ENCODE measurements around the gene CFAP46.
A peak's percentile ranks its signal among the peaks of the same experiment; 100 is the strongest.

CFAP46 gene

GRCh38 chr10:132836832-132837540, 105.4 kb downstream of the CFAP46 start:
- H3K4me3 ChIP-seq (replicated peaks; ENCODE audit: low read depth, low read length), result no peak overlapping the region
- peak; percentile 76 for TF ChIP-seq CTCF (IDR thresholded peaks at IDR 0.05; ENCODE audit: low read length, missing control alignments)
- peak; percentile 37 for DNase-seq (ENCODE audit: low read depth)

- DNase-seq (ENCODE audit: low read depth), result no peak
- TF ChIP-seq CTCF (IDR thresholded peaks at IDR 0.05; ENCODE audit: low read length, missing control alignments), result no peak
These were observed 106.0 kb downstream of the CFAP46 start for GRCh38 chr10:132836248-132836831.

GRCh38 chr10:132835848-132836233, 106.5 kb downstream of the CFAP46 start:
- no peak for TF ChIP-seq CTCF (IDR thresholded peaks at IDR 0.05; ENCODE audit: low read length, missing control alignments)
- no peak for DNase-seq (ENCODE audit: low read depth)
- no peak overlapping the region for H3K4me3 ChIP-seq (replicated peaks; ENCODE audit: low read depth, low read length)

More at GRCh38 chr10:132836248-132836831, 106.0 kb downstream of the CFAP46 start:
- H3K4me3 ChIP-seq (replicated peaks; ENCODE audit: low read depth, low read length), result no peak overlapping the region

GRCh38 chr10:132834891-132835847, 107.2 kb downstream of the CFAP46 start:
- H3K4me3 ChIP-seq (replicated peaks; ENCODE audit: low read depth, low read length), result no peak overlapping the region
- TF ChIP-seq CTCF (IDR thresholded peaks at IDR 0.05; ENCODE audit: low read length, missing control alignments), result no peak
- DNase-seq (ENCODE audit: low read depth), result no peak

- no peak for DNase-seq (ENCODE audit: low read depth)
- H3K4me3 ChIP-seq (replicated peaks; ENCODE audit: low read depth, low read length), result no peak overlapping the region
- no peak for TF ChIP-seq CTCF (IDR thresholded peaks at IDR 0.05; ENCODE audit: low read length, missing control alignments)
These were observed 108.0 kb downstream of the CFAP46 start for GRCh38 chr10:132834311-132834761.

GRCh38 chr10:132833421-132834111, 108.8 kb downstream of the CFAP46 start:
- H3K4me3 ChIP-seq (replicated peaks; ENCODE audit: low read depth, low read length), result no peak overlapping the region
- DNase-seq (ENCODE audit: low read depth), result no peak
- no peak for TF ChIP-seq CTCF (IDR thresholded peaks at IDR 0.05; ENCODE audit: low read length, missing control alignments)

Measured in fibroblast of pulmonary artery (primary cell).